SK-N-SH (cell line): Measurements from ENCODE around the gene ANKS6. TPM values are rescaled to one million over a fixed set of nuclear protein-coding genes. Genes with fewer than 3 reads are reported as not detected.

Experiments used
- CTCF ChIA-PET: fragments of 300-600, 350-600 bp; formaldehyde crosslinking; extraction: SDS; loops from one replicate; lab custom pipeline; 2021; lab: Yijun Ruan, JAX
- POLR2A ChIA-PET: fragments of 350-600 bp; sonication (Branson Sonifier 250); formaldehyde crosslinking; extraction: SDS; loops from one replicate; lab custom pipeline; 2020; ENCODE audit warnings: antibody characterized with exemption, inconsistent platforms; lab: Yijun Ruan, JAX
- DNase-seq: peaks from one replicate; pipeline ENCODE4 v3.0.0; 2012
- H2AFZ ChIP-seq: fragments of 200-600 bp; sonication (generic); 2 replicates; pipeline ENCODE4 v1.8.1; 2016; ENCODE audit warnings: antibody characterized with exemption, mild to moderate bottlenecking, low read depth
- H3F3A ChIP-seq: fragments of 200-600 bp; sonication (generic); replicated peaks from 2 replicates; pipeline ENCODE3; 2016; ENCODE audit warnings: antibody characterized with exemption, mild to moderate bottlenecking; ENCODE audit not compliant: insufficient read depth
- H3K27ac ChIP-seq, 2 experiments: fragments of 200-500 bp in 1 of 2; fragments of 200-600 bp in 1 of 2; sonication (Bioruptor generic) in 1 of 2; sonication (generic), shearing (Covaris generic) in 1 of 2; 2 replicates each; pipeline versions ENCODE4 v1.5.1 to v1.6.1; 2014 to 2016; ENCODE audit warnings: low read depth in 2 of 2, inconsistent platforms in 1 of 2, low read length in 1 of 2, mild to moderate bottlenecking in 1 of 2, mixed read lengths in 1 of 2
- H3K27me3 ChIP-seq: fragments of 200-600 bp; sonication (generic), shearing (Covaris generic); 2 replicates; pipeline ENCODE4 v1.6.1; 2016; ENCODE audit warnings: mixed run types; ENCODE audit not compliant: insufficient read depth
- H3K36me3 ChIP-seq, 2 experiments: fragments of 200-500 bp in 1 of 2; fragments of 200-600 bp in 1 of 2; sonication (Bioruptor generic) in 1 of 2; sonication (generic) in 1 of 2; replicated peaks in 1 of 2; 2 replicates each; pipeline versions ENCODE3 to v1.5.1; 2014 to 2016; ENCODE audit warnings: low read length in 1 of 2, mild to moderate bottlenecking in 1 of 2; ENCODE audit not compliant: insufficient read depth in 2 of 2, control insufficient read depth in 1 of 2
- H3K4me1 ChIP-seq, 2 experiments: fragments of 200-500 bp in 1 of 2; fragments of 200-600 bp in 1 of 2; sonication (Bioruptor generic) in 1 of 2; sonication (generic), shearing (Covaris generic) in 1 of 2; 2 replicates each; pipeline versions ENCODE4 v1.5.1 to v1.6.1; 2014 to 2016; ENCODE audit warnings: low read depth in 1 of 2, low read length in 1 of 2, mixed run types in 1 of 2; ENCODE audit not compliant: insufficient read depth in 2 of 2, control insufficient read depth in 1 of 2
- H3K4me2 ChIP-seq: fragments of 200-600 bp; sonication (generic), shearing (Covaris generic); 2 replicates; pipeline ENCODE4 v1.6.1; 2017; ENCODE audit warnings: mixed run types
- H3K4me3 ChIP-seq, 2 experiments: fragments of 200-500 bp in 1 of 2; fragments of 200-600 bp in 1 of 2; sonication (Bioruptor generic) in 1 of 2; sonication (generic), shearing (Covaris generic) in 1 of 2; 2 replicates each; pipeline versions ENCODE4 v1.5.1 to v1.8.1; 2014 to 2016; ENCODE audit warnings: low read depth in 2 of 2, inconsistent platforms in 1 of 2, low read length in 1 of 2, mild to moderate bottlenecking in 1 of 2, mixed read lengths in 1 of 2, moderate library complexity in 1 of 2
- H3K79me2 ChIP-seq: fragments of 200-600 bp; sonication (generic); 2 replicates; pipeline ENCODE4 v1.8.1; 2017; ENCODE audit warnings: mild to moderate bottlenecking; ENCODE audit not compliant: insufficient read depth
- H3K9ac ChIP-seq: fragments of 200-600 bp; sonication (generic); 2 replicates; pipeline ENCODE4 v1.6.1; 2017; ENCODE audit warnings: mixed run types
- H3K9me2 ChIP-seq: fragments of 200-600 bp; sonication (generic); 2 replicates; pipeline ENCODE4 v1.6.1; 2017; ENCODE audit warnings: mixed run types
- H3K9me3 ChIP-seq: fragments of 200-600 bp; sonication (generic); 2 replicates; pipeline ENCODE4 v1.6.1; 2017; ENCODE audit warnings: mixed run types, mild to moderate bottlenecking, moderate library complexity
- H4K20me1 ChIP-seq: fragments of 200-600 bp; sonication (generic); 2 replicates; pipeline ENCODE4 v1.6.1; 2017; ENCODE audit warnings: mild to moderate bottlenecking, mixed run types; ENCODE audit not compliant: insufficient read depth
- ELF1 ChIP-seq: IDR thresholded peaks from 2 replicates; pipeline ENCODE4 v1.4.0; 2012
- MXI1 ChIP-seq: IDR thresholded peaks from 2 replicates; pipeline ENCODE4 v1.6.1; 2012; ENCODE audit warnings: mild to moderate bottlenecking, low read depth, low read length, improper control_type of control experiment
- NRF1 ChIP-seq: IDR thresholded peaks from 2 replicates; pipeline ENCODE4 v1.6.1; 2012; ENCODE audit warnings: low read depth, mild to moderate bottlenecking, low read length
- RAD21 ChIP-seq: IDR thresholded peaks from 2 replicates; pipeline ENCODE4 v1.6.1; 2012; ENCODE audit warnings: mild to moderate bottlenecking, low read length
- RCOR1 ChIP-seq: fragments of 150-350 bp; IDR thresholded peaks from 2 replicates; pipeline ENCODE4 v1.6.1; 2017; ENCODE audit warnings: antibody characterized with exemption, low read length
- RXRA ChIP-seq: IDR thresholded peaks from 2 replicates; pipeline ENCODE4 v1.4.0; 2012; ENCODE audit warnings: low read depth, mild to moderate bottlenecking, borderline replicate concordance
- TCF12 ChIP-seq: IDR thresholded peaks from 2 replicates; pipeline ENCODE4 v1.4.0; 2012
- TEAD4 ChIP-seq: IDR thresholded peaks from 2 replicates; pipeline ENCODE4 v1.4.0; 2012; ENCODE audit warnings: mild to moderate bottlenecking, borderline replicate concordance; ENCODE audit not compliant: insufficient read depth
- YY1 ChIP-seq: IDR thresholded peaks from 2 replicates; pipeline ENCODE4 v1.4.0; 2012; ENCODE audit warnings: low read depth, mild to moderate bottlenecking
- WGBS: methylation state at CpG from one replicate; pipeline ENCODE4 v1.1.6; 2017; ENCODE audit warnings: low lambda C conversion rate; 5-methylcytosine and 5-hydroxymethylcytosine counted together
- polyA plus RNA-seq, 3 experiments: library from polyadenylated mRNA; depleted of rRNA; stranded (reverse); fragments of >200 nt; gene quantifications; 2 replicates each; pipeline ENCODE4 v1.2.3, GENCODE V29; 2012
- TF ChIP-seq, protein P1 (sequence below): IDR thresholded peaks from 2 replicates; pipeline ENCODE4 v1.6.1; 2012; ENCODE audit warnings: mild to moderate bottlenecking, low read depth, low read length, moderate library complexity

The ANKS6 gene
- polyA plus RNA-seq, 1 of the 3 experiments (the other 2 are of a cell fraction) = 29.3 TPM

GRCh38 chr9:98727428-98727827, 68.9 kb downstream of the ANKS6 start:
- no peaks in the 10 kb centered on the region for H3K36me3 ChIP-seq
- ChIA-PET CTCF (interaction anchor here (1.4 to 1.7 kb wide), 2 partner anchors 49 kb away, joined by 3 to 4 read pairs; no protein-coding TSS in a partner anchor), POLR2A (no interaction called here)
- no peaks in the 10 kb centered on the region for H3K9me2 ChIP-seq
- no peaks in the 10 kb centered on the region for H3K4me1 ChIP-seq
- no peak overlapping the region for H3K4me3 ChIP-seq
- H2AFZ ChIP-seq = no peak overlapping the region
- 71% methylated on average over 1 of the region's 7 CpGs for WGBS
- H3K79me2 ChIP-seq = no peaks in the 10 kb centered on the region
- TF ChIP-seq RCOR1 = no peak
- TF ChIP-seq RXRA = no peak
- TF ChIP-seq YY1 = no peak
- no peak for TF ChIP-seq TCF12
- TF ChIP-seq, protein P1, sequence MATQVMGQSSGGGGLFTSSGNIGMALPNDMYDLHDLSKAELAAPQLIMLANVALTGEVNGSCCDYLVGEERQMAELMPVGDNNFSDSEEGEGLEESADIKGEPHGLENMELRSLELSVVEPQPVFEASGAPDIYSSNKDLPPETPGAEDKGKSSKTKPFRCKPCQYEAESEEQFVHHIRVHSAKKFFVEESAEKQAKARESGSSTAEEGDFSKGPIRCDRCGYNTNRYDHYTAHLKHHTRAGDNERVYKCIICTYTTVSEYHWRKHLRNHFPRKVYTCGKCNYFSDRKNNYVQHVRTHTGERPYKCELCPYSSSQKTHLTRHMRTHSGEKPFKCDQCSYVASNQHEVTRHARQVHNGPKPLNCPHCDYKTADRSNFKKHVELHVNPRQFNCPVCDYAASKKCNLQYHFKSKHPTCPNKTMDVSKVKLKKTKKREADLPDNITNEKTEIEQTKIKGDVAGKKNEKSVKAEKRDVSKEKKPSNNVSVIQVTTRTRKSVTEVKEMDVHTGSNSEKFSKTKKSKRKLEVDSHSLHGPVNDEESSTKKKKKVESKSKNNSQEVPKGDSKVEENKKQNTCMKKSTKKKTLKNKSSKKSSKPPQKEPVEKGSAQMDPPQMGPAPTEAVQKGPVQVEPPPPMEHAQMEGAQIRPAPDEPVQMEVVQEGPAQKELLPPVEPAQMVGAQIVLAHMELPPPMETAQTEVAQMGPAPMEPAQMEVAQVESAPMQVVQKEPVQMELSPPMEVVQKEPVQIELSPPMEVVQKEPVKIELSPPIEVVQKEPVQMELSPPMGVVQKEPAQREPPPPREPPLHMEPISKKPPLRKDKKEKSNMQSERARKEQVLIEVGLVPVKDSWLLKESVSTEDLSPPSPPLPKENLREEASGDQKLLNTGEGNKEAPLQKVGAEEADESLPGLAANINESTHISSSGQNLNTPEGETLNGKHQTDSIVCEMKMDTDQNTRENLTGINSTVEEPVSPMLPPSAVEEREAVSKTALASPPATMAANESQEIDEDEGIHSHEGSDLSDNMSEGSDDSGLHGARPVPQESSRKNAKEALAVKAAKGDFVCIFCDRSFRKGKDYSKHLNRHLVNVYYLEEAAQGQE = no peak
- no peak for TF ChIP-seq MXI1
- no peak for TF ChIP-seq ELF1
- TF ChIP-seq TEAD4 = no peak
- H3K4me2 ChIP-seq = no peak overlapping the region
- no peak overlapping the region for H3K9ac ChIP-seq
- no peaks in the 10 kb centered on the region for H4K20me1 ChIP-seq
- H3K27ac ChIP-seq = no peak overlapping the region
- H3F3A ChIP-seq = no peaks in the 10 kb centered on the region
- H3K27me3 ChIP-seq = no peaks in the 10 kb centered on the region; the same call in 1 of the 2 replicates
- DNase-seq = no peak
- no peaks in the 10 kb centered on the region for H3K9me3 ChIP-seq

DNA sequence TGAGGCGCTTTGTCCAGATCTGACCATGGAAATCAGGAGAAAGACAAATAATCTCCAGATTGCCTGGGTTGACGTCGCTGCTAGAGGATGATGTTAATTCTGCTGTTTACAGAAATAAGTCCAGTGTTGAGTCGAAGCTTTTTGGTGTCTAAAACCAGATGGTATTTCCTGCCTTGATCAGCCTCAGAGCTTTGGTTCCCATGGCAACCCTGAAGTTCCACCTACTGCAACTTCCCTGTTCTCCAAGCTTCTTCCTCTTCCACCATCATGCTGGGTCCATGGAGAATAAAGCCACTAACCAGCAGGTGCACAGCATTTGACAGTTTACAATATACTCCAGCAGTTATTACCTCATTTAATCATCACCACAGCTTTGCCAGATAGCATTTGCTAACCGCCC, 69.6 kb downstream of the ANKS6 start:
- Histone ChIP-seq H3K9ac (no peak overlapping the region), H3K27ac (no peak overlapping the region), H4K20me1 (no peaks in the 10 kb centered on the region), H3K27me3 (no peaks in the 10 kb centered on the region; the same call in 1 of the 2 replicates)
- no peak for TF ChIP-seq NRF1
- TF ChIP-seq RAD21 = no peak
- TF ChIP-seq, all 33 proteins: peak for 0
- ChIA-PET CTCF (interaction anchor here (1.7 kb wide), 1 partner anchor 49 kb away, joined by 4 read pairs; no protein-coding TSS in a partner anchor), POLR2A (no interaction called here)
- 37% methylated on average over 5 of the region's 5 CpGs for WGBS
- Histone ChIP-seq H2AFZ (no peak overlapping the region), H3K9me3 (no peaks in the 10 kb centered on the region), H3K79me2 (no peaks in the 10 kb centered on the region), H3K9me2 (no peaks in the 10 kb centered on the region), H3K4me1 (no peaks in the 10 kb centered on the region), H3K36me3 (no peaks in the 10 kb centered on the region), H3K4me2 (no peak overlapping the region), H3F3A (no peaks in the 10 kb centered on the region), H3K4me3 (no peak overlapping the region)
- no peak for DNase-seq
